ENCODE results near the gene HAUS7.

Gene HAUS7

DNA sequence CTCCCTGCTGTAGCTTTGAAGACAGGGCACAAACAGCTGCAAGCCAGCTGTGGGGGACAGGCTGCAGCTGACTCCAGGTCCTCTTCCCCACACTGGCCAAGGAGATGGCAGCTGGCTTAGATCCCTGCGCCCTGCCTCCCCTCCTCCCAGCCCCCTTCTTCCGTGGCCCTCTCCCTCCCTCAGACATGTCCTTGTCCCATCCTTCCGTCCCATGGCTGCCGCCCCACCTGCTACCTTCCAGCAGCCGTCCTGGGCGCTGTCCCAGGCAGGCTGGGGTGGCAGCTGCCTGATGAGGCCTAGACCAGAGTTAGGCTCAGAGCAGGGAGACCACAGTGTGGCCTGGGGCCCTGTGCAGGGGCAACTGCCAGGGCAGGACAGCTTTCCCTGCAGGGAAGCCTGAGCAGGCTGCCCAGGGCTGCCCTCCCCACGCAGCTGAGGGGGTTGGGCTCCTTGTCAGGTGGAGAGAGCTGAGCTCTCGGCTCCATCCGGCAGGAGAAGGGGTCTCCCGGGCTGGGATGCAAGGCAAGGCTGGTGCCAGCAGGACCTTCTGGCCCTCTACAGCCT lies 21.1 kb upstream of the HAUS7 start:
- H3K4me3 ChIP-seq (replicated peaks in 1 of 2; ENCODE audit: low read depth in 2 of 2, low read length in 2 of 2) = no peak overlapping the region
- no peak for DNase-seq (ENCODE audit: low read depth in 2 of 2)
- TF ChIP-seq, protein P1, sequence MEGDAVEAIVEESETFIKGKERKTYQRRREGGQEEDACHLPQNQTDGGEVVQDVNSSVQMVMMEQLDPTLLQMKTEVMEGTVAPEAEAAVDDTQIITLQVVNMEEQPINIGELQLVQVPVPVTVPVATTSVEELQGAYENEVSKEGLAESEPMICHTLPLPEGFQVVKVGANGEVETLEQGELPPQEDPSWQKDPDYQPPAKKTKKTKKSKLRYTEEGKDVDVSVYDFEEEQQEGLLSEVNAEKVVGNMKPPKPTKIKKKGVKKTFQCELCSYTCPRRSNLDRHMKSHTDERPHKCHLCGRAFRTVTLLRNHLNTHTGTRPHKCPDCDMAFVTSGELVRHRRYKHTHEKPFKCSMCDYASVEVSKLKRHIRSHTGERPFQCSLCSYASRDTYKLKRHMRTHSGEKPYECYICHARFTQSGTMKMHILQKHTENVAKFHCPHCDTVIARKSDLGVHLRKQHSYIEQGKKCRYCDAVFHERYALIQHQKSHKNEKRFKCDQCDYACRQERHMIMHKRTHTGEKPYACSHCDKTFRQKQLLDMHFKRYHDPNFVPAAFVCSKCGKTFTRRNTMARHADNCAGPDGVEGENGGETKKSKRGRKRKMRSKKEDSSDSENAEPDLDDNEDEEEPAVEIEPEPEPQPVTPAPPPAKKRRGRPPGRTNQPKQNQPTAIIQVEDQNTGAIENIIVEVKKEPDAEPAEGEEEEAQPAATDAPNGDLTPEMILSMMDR (IDR thresholded peaks at IDR 0.05; ENCODE audit: low read depth, low read length) = no peak

DNA sequence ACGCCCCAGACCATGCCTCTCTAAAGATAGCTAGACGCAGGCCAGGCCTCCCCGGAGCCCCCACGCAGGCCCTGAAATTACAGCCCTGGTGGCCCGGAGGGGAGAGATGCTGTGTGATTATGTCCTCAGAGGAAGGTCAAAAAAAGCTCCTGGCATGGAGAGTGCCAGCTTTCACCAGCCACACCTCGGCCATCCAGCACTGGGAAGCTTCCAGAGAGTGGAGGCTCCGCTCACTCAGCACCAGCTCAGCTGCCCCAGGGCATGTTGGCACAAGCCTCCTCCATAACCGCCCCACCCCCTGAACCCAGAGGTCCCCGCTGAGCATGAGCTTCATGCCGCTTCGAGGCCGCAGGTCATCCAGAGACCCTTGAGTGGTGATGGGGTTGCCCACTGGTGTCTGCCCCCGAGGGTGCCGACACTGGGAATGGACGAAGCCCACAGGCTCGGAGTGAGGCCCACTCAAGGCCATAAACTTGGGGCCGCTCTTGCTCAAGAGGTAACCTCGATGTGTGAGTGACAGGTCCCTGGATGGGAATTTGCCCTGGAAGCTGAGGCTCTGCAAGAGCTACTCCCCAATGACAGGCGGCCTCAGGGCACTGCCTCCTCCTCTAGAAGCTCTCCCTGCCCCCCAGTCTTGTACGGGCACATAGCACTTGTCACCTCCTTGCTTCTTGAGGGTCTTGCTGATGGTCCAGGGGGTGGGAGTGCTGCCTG lies 20.0 kb upstream of the HAUS7 start:
- DNase-seq (ENCODE audit: low read depth in 2 of 2) = no peak
- H3K4me3 ChIP-seq (replicated peaks in 1 of 2; ENCODE audit: low read depth in 2 of 2, low read length in 2 of 2) = no peak overlapping the region
- TF ChIP-seq, protein P1 (IDR thresholded peaks at IDR 0.05; ENCODE audit: low read depth, low read length) = no peak

DNA sequence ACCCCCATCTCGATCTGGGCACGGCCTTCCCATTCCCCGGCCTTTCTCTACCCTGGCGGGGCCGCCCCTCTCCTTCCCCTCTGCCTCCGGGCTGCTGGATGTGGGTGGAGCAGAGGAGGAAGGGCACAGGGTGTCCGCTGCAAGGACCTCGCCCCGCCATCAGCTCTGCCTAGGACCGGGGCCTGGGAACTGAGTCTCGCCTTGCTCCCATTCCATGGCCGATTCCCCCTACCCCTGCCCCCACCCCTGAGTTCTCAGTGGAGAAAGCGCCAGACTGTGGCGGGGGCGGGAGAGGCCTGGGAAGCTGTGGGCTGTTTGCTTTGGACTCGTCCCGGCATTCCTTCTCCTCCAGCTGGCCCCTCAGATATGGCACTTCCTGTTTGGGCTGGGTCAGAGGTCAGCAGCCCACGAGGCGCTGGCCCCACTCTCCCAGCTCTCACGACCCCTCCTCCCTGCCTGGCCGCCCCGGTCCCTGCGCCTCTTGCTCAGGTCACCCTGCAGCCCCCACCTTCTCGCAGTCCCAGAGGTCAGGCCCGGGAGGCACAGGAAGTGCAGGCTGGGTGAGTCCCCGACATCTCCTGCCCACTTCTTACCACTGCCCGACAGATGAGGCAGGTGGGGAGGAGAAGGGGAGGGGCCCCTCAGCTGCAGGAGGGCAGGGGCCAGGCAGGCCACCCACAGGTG lies 18.0 kb upstream of the HAUS7 start:
- H3K4me3 ChIP-seq (replicated peaks in 1 of 2; ENCODE audit: low read depth in 2 of 2, low read length in 2 of 2) = no peak overlapping the region
- TF ChIP-seq, protein P1 (IDR thresholded peaks at IDR 0.05; ENCODE audit: low read depth, low read length) = no peak
- DNase-seq (ENCODE audit: low read depth in 2 of 2) = peak in 1 of 2 donors; percentile 74

DNA sequence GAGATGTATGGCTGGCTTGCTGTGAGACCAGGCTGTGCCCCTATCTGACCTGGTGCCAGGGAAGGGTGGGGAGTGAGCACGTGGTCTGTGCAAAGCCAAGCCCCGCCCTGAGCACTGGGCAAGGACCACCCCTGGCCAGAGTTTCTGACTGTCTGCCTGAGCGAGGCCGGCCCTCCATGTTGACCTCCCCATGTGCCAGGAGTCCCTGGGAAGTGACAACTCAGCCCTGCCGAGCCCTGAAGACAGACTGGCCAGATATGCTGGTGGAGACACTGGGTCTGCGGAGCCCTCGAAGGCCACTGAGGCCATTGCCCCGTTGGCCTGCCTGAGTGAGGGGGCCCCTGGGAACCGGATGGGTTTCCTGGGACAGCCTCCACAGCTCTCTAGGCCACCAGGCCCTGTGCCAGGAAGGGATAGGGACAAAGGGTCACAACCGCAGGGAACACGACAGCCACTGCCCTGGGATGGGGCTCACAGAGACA lies 17.3 kb upstream of the HAUS7 start:
- H3K4me3 ChIP-seq (replicated peaks in 1 of 2; ENCODE audit: low read depth in 2 of 2, low read length in 2 of 2) = no peak overlapping the region
- TF ChIP-seq, protein P1 (IDR thresholded peaks at IDR 0.05; ENCODE audit: low read depth, low read length) = no peak
- peak in 1 of 2 donors; percentile 48 for DNase-seq (ENCODE audit: low read depth in 2 of 2)

DNA sequence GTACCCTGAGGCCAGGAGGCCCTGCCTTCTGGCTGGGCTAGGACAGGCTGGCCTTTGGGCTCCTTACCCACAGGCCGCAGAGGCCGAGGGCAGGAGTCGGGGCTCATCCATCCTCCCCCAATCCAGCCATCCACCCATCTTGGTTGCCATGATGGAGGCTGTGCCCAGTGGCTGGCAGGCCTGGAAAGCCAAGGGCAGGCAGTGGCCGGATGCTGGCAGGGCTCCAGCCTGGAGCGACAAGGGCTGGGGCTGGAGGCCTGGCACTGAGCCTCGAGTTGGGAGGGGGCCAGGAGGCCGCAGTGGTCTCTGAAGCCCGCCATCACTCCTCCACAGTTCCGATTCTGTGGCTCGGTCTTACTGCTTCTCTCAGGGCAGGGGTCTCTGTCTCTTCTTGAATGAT lies 15.8 kb upstream of the HAUS7 start:
- no peak overlapping the region for H3K4me3 ChIP-seq (replicated peaks in 1 of 2; ENCODE audit: low read depth in 2 of 2, low read length in 2 of 2)
- no peak for DNase-seq (ENCODE audit: low read depth in 2 of 2)
- TF ChIP-seq, protein P1 (IDR thresholded peaks at IDR 0.05; ENCODE audit: low read depth, low read length) = no peak

DNA sequence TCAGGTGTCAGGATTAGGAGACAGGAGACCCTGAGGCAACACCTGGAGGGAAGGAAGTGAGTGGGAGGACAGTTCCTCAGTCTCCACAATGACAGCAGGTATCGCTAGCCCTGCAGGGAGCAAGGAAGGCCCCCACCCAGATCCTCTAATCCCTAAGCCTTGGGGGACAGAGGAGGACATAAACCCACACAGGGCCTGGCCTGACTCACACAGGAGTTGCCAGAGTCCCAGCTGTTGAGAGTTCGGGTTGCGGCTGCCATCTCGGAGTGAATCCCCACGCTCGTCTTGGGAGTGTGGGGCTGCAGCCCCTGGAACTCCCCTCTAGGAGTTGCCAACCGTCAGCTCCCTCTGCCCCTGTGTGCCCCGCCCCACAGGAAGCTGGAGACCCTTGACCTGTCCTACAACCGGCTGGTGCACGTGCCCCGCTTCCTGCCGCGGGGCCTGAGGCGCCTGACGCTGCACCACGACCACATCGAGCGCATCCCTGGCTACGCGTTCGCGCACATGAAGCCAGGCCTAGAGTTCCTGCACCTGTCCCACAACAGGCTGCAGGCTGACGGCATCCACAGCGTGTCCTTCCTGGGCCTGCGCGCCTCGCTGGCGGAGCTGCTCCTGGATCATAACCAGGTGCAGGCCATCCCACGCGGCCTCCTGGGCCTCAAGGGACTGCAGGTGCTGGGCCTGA lies 15.2 kb upstream of the HAUS7 start:
- DNase-seq (ENCODE audit: low read depth in 2 of 2) = no peak

More for the DNA sequence above, 15.2 kb upstream of the HAUS7 start:
- no peak overlapping the region for H3K4me3 ChIP-seq (replicated peaks in 1 of 2; ENCODE audit: low read depth in 2 of 2, low read length in 2 of 2)
- TF ChIP-seq, protein P1 (IDR thresholded peaks at IDR 0.05; ENCODE audit: low read depth, low read length) = no peak

Measured in cardiac fibroblast (primary cell).